SIG-M5 (cell line): ENCODE measurements around the gene ADCY9.

Experiments
- DNase-seq: peaks from one replicate; lab custom pipeline; 2025; lab: John Stamatoyannopoulos, UW

The ADCY9 gene

DNA sequence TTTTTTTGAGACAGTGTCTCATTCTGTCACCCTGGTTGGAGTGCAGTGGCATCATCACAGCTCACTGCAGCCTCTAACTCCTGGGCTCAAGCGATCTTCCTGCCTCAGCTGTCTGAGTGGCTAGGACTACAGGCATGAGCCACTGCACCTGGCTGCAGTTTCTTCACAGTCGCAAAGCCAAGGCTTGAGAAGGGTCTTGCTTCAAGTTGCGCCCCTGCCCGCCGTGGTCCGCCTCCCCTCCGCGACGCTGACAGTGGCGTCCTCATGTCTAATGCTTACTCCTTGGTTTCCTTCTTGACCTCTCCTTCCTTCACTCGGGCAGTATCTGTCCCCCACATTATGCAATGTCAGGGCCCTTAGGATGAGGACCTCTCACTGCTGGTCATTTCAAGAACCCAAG is 112.7 kb downstream of the ADCY9 start:
- no peak for DNase-seq

DNA sequence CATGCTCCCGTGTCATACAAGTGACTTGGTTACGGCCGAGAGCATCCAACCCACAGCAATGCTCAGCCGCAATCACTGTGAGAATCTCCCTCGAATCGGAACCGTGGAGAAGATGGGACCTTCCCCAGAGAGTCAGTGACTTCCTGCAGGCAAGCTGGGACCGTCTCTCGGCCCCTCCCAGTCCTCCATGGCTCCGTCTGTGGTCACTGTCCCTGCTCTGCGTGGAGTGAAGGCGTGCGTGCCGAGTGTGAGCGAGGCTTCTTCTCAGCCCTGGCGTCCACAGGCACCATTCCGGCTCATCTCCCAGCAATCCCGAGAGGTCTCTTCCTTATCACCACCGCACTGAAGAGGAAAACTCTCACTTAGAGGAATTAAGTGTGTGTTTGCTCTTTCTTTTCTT is 113.1 kb downstream of the ADCY9 start:
- DNase-seq = no peak

DNA sequence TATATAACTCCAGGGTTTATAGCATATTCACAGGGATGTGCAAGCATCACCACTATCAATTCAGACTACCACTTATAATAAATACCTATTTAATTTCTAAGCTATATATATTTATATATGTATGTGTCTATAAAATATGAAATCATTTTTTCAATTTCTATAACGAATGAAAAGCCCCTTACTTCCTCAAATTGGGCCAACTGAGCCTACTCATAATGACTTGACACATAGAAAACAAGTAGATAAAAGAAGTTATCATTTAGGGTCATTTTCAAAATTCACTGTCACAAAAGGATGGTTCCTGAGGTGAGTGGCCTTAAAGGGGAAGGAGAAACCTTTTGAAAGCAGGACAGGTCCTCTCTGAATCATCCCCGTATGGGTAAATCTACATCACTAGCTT is 114.1 kb downstream of the ADCY9 start:
- DNase-seq = no peak

DNA sequence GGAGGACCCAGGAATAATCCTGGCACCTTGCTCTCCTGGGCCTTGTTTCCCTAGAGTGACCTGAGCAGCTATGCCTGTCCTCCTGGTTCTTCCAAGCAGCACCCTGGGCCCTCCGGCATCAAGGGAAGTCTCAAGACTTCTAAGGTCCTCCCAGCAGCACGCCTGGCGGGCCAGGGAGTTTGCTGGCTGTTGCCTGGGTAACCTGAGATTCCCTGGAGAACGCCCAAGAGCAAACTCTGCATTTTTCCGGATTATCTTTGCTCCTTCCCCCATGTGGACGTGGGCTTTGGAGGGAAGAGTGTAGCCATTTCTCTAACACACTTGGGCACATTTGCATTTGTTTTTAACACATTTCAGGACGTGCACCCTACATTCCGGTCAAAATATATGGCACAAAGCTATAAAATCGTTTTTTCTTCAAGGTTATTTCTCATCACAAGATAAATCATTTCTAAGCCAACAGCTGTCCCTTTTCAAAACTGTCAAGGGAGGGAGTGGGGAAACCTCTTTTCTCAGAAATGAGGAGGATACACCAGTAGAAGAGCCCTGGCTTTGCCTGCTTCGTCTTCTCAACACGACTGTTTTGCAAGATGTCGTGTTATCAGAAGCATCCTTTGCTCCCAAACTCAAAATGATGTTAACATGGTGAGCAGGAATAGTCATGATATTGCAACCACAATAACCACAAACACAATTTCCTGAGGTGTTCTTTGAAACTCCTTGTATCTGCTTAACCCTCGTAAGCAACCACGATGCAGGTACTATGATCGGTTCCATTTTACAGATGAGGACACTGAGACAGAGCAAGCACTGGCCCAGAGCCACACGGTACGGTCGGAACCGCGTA is 116.5 kb downstream of the ADCY9 start:
- no peak for DNase-seq

DNA sequence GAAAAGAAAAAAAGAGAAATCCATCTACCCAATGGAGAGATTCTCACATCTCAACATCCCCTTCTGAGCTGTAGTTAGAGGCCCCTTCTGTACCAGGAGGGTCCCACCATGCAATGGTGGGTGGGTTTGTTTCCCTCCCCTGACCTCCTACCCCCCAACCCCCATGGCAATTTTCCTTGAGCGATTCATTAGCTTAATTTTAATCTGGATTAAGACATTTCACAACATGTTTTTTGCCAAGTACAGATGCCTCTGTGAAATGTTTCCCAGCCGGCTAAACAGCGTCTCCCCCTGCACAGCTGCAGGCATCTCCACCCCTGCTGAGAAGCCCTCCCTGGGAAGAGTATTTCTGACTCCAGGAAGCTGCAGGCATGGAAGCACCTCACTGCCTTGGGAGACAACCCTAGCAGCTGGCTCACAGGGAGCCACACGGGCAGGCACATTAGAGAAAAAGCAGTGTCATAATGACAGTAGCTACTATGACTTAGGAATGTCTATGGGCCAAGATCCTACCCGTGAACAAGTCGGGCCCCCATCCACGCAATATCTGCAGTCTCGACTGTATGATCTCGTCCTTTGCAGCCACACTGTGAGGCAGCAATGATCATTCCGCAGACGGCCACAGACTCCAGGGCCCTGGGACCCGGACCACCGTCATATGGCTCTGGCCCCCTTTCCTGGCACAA is 117.3 kb downstream of the ADCY9 start:
- no peak for DNase-seq

DNA sequence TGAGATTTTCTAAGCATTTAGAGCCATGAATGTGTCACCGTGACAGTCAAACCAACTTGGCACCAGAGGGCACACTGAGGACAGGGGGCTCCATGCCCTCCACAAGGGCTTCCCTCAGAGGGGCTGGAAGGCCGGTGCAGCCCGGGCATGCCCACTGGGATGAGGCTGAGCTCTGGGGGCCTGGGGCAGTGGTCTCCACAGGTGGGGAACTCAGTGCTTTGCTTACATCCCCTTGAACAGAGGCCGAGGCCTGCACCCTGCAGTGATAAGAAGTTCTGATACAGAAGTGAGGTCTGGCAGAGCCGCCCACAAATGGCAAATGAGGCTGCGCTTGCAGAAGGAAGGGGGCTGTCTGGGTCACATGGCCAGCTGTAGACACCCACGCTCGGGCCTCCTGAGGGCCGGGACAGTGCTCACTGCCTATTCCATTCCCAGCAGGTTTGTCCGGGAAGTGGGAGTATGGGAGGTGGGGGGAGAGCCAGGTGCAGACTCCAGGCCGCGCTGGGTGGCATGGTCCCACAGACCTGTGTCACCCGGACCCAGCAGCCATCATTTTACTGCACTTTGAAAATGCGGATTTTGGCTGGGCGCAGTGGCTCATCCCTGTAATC is 118.9 kb downstream of the ADCY9 start:
- no peak for DNase-seq

DNA sequence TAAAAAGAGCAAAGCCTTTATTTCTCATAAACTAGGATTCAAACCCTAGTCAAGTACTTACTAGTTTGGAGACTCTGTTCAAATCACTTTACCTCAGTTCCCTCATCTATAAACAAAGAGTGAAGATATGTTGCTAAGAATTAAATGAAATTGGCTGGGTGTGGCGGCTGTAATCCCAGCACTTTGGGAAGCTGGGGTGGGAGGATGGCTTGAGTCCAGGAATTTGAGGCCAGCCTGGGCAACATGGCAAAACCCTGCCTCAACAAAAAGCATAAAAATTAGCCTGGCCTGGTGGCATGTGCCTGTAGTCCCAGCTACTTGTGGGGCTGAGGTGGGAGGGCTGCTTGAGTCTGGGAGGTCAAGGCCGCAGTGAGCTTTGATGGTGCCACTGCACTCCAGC is 121.2 kb downstream of the ADCY9 start:
- DNase-seq = no peak

DNA sequence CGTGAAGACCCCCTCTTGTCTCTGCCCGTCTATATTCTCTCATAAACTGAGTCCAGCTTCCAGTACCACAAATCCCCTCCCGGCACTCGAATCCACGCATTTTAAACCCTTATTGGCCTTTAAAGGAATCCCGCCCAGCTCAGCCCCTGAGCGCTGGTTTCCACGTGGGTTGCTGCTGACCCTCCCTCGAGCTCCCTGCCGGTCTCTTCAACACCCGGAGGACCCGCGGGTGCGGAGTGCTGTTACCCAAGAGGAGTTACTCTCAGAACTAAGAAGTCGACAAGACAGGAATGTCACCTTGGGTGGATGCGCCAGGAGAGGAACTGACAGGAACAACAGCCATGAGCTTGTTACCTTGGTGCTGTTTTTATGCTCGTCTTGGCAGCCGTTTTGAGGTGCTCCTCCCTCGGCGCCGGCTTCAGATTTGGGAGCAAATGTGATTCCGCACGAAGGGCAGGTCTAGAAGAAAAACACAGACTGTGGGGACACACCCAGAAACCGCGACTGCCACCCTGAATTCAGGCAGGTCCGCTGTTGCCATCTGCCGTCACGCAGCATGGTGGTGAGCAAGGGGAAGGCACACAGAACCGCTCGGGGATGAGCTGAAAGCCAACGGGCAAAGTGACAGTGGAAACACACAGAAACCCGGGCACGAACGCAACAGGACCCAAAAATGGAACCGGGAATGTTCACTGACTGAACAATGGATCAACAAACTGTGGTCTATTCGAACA is 123.0 kb downstream of the ADCY9 start:
- DNase-seq = no peak

DNA sequence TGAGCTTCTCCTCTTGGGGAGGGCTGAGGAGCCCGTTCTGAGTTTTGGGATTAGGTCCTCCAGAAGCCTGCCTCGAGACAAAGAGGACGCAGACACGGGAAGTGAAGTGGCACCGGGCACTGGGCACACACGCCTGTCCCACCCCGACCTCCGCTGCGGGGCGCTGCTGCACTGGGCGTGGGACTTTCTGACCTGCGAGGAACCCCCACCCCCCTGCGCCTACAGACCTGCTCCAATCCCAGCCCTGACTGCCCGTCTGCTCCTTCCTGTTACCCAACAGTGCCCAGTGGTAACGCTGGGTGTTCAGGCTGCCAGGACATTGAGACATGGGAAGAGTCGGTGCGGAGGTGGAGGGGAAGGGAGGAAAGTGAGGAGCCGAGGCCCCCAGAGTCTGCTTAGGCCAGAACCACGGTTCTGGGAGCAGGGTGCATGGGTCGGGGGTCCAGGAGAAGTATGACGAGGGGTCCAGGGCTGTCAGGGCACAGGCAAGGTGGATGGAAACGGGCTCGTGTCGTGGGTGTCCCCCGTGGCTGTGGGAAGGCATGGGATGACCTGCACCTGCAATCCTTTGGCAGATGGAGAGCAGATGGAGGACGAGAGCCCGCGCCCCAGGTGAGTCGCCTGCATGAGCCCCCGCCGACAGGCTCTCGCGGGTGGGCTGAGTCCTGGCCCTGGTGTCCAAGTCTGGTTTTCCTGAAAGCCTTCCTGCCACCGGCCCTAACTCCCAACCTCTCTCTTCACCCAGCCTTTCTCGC is 123.8 kb downstream of the ADCY9 start:
- DNase-seq = no peak

DNA sequence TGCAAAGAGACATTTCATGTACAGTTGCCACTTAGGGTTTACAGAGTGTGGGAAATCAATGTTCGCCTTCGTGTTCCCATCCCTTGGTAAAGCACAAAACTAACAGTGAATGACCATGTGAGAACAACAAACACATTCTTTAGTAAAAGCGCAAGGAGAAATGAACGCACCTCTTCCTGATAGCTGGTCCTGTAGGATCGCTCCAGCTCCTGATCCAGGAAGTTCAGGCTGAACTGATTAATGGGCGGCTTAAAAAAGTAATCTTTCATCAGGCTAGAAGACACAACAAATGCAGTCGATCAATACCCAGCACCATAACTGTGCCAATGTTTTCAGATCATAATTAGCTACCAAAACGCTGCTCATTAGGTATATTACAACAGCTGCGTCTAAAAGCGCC is 127.4 kb downstream of the ADCY9 start:
- DNase-seq = no peak

DNA sequence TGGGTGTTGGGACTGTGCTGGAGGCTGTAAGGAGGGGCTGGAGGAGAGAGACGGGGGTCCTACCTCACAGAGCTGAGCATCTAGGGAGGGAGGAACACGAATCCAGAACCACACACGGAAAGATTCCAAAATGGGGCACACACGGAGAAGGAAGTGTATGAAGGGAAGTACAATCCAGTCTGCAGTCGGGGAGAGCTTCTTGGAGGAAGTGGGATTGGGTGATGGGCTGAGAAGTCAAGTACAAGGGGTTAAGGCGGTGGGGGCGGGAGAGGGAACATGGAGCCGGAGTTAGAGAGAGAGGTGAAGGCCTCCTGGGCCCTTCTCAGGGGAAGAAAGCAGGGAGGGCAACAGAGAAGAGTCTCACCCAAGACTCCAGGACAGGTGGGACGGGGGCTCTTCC is 128.2 kb downstream of the ADCY9 start:
- no peak for DNase-seq

DNA sequence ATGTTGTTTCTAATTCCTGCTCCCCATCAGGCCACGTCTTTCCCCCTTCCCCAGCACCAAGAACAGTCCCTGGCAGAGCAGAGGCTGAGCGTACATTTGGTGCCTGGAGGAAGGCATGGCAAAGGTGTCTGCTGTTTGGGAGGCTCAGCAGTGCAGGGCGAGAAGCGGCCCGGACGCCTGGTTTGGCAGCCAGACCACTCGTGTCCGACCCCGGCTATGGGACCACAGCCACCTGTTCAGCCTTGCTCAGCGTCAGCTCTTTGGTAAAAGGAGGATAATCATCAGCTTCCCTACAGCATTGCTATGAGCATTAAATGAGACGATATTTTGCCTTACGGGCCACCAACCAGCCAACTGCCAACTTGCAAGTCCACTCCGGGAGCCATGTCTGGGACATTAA is 129.0 kb downstream of the ADCY9 start:
- no peak for DNase-seq

DNA sequence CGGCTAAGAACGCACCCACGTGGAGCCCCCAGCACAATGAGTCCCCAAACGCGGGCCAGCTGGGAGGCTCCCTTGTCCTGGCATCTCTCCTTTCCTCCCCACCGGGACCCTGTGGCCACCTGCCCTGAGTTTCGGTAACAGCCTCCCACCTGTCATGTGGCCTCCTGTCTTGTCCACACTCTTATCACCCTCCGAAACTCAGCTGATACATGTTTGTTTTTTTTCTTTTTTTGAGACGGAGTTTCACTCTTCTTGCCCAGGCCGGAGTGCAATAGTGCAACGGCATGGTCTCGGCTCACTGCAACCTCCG is 130.1 kb downstream of the ADCY9 start:
- DNase-seq = no peak

DNA sequence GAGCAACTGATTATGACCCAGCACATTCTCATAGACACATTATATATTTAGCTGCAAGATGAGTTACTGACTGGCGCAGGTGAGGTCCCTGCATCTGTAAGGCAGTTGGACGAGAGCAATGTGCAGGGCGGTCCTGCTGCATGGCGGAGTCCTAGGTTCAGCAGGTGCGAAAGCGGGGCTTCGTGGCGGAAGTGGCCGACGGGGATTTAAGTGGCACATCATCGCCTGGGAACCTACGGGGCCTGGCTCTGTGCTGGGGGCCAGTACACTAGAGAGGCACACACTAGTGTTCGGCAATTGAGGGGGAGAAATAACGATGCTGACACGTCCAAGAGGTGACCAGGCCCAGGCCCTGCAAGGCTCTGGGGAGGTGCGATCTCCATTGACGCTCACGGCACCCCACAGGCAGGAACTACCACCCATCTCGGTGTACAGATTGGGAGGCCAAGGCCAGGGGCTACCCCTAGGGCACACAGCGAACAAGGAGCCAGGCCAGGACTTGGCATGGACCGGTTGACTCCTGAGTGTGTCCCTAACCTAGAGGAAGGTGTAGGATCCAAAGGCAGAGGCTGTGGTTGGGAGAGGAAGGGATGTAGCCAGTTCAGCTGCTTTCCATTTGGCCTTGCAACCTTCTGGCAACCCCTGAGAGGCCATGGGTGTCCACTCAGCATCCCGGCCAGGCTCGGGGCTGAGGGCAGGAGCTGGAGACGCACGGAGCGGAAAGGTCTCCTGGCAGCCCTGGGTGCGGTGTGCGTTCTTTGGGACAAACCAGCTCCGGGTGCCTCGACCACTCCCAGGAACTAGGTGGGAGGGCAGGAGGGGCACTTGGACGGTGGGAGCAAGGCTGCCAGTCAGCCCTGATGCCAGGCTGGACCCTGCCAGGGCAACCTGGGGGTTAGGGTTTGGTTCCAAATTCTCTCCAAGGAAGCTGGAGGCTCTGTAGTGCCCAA is 131.9 kb downstream of the ADCY9 start:
- no peak for DNase-seq

DNA sequence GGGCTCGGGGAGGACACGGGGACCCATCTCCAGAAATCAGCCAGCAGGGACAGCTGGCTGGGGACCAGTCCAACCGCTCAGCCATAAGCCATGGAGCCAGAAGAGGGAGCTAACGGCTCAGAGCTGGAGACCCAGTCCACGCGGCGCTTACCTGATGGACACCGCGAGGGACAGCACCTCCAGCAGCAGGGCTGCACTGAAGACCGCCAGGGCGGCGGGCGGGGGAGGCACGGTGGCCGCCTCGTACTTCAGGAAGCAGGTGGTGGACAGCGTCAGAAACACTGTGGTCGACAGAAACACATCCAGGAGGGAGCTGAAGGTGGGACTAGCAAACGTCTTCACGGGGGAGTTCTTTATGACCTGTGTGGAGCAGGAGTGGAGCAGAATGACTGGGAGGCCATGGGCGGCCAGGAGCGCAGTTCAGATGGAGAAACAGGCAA is 133.1 kb downstream of the ADCY9 start:
- DNase-seq = no peak

DNA sequence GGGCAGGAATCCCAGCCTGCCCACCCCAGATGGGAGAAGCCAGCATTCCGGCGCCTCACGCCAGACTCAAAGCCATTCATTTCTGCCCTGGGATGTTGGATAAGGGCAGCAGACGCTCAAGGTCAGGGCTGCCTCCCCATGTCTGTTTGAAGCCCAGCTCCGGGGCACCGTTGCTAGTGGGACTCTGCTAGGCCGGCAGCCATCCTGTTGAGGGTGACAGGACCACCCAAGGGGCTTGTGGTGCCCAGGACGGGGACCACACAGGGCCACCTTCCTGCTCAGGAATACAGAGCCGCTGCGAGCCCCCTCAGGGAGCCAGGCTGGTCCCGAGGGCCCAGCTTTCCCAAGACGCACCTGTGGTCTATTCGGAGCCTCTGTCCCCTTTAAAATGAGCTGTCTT is 134.0 kb downstream of the ADCY9 start:
- no peak for DNase-seq

DNA sequence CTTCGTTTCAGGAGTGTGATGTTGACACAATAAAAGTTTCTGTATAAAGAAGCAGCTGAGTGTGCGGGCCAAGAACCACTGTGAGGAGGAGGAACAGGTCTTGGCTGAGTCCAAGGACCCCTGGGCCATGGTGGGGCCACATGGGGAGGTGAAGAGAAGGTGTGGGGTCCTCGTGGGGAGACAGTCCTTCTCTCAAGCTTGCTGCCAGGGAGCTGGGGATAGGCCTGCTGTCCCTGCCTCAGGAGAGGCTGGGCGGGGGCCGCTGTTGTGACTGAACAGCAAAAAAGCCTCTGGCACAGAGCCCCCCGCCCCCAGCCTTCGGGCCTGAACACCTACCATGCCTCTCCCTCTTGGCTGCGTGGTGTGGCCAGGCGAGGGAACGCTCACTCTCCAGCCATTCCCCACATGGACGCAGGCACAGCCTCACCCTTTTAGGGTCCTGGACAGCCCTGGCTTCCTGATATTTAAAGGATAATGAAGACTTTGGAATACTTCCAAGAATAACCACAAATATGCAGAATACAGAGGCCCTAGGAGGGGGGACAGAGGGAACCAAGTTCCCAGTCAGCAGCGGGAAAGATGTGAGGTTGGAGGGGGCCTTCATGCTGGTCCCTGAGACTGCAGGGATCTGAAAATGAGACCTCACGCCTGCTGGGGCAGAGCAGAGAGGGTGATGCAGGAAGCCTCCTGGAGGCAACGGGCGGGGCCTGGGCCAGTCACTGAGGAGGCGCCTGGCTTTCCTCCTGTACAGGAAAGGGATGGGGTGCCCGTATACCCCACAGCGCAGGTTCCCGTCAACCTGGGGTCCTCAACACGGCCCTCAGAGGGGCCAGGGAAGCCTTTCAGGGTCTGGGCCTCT is 135.8 kb downstream of the ADCY9 start:
- DNase-seq = no peak

DNA sequence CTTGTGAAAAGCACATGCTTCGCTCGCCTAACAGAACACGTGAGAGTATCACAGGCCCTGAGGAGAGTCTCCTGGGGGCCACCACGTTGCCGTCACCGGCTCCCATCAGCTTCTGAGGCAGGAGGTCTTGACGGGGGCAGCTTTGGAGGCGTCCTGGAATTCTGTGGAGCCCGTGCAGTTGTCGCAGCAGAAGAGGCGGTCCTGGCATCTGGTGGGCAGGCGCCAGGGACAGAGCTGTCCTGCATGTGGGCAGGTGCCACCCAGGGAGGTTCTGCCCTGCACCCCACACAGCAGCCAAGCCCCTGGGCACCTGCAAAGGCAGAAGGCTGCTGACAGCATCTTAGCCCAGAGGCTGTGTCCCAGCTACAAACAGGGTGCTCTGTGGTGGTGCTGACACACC is 136.7 kb downstream of the ADCY9 start:
- DNase-seq = no peak

DNA sequence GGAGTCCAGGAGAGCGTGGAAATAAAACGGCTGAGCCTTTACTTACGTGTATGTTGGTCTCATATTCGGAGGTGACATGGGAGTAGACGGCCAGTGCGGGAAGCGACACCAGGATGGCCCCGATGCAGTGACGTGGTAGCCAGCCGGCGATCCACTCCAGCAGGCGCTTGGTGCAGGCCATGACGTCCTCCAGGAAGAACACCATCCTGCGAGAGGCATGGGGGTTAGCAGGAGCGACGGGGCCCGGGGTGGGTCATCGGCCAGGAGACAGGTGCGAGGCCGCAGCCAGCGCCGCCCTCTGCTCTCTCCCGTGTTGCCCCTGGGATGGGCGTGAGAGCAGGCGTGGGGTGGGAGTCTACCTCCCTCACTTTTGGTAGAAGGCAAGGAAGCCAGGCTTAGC is 137.2 kb downstream of the ADCY9 start:
- no peak for DNase-seq

DNA sequence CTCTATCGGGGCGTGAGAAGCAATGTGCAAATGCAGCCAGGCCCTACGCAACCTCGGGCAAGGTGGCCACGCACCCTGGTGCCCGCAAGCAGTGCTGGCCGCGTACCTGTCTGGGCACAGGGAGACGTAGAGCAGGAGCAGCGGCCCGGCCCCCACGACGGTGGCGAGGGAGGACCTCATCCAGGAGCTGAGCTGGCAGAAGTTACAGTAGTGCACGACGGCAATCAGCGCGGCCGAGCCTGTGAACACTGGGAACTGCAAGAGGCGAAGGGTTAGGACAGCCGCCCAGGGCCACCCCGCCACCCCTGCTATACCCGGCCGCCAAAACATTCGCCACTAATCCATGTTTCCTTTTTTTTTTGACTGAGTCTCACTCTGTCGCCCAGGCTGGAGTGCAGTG is 138.9 kb downstream of the ADCY9 start:
- DNase-seq = no peak
